ENCODE data around the gene SLC24A3. TPM values are rescaled to one million over a fixed set of nuclear protein-coding genes. Genes with fewer than 3 reads are reported as not detected.

Gene SLC24A3
- total RNA-seq, 1 donor from 2014 or later: 0.79 TPM

GRCh38 chr20:19654921-19655320, 442.5 kb downstream of the SLC24A3 start:
- H3K4me1 Mint-ChIP-seq (ENCODE audit: low read depth, unreplicated experiment): no peaks in the 10 kb centered on the region
- no peak overlapping the region for H3K4me3 ChIP-seq (ENCODE audit: insufficient read depth, low read depth, low read length)
- FAIRE-seq (no peak), DNase-seq (ENCODE audit: low read depth) (no peak)
- no peaks in the 10 kb centered on the region for H4K20me1 ChIP-seq (ENCODE audit: insufficient read depth, low read length)
- no peak overlapping the region for H3K27ac ChIP-seq (ENCODE audit: low read depth, low read length)
- no peak overlapping the region for H3K4me3 Mint-ChIP-seq (ENCODE audit: unreplicated experiment)
- H3K27me3 Mint-ChIP-seq (ENCODE audit: low read depth, unreplicated experiment): peaks cover 9% of the 10 kb centered on the region
- H3K9me3 Mint-ChIP-seq (ENCODE audit: unreplicated experiment): peaks cover 3% of the 10 kb centered on the region
- H3K4me2 ChIP-seq (ENCODE audit: low read length): no peak overlapping the region
- H3K4me1 ChIP-seq (ENCODE audit: insufficient read depth, low read length): no peaks in the 10 kb centered on the region
- H3K79me2 ChIP-seq (ENCODE audit: insufficient read depth, low read length): no peaks in the 10 kb centered on the region
- peaks cover 5% of the 10 kb centered on the region for H3K27me3 ChIP-seq (ENCODE audit: insufficient read depth, low read length)
- H3K36me3 ChIP-seq (ENCODE audit: insufficient read depth, low read length): no peaks in the 10 kb centered on the region
- H3K36me3 Mint-ChIP-seq (ENCODE audit: low read depth, unreplicated experiment): no peaks in the 10 kb centered on the region
- TF ChIP-seq CTCF (IDR thresholded peaks at IDR 0.05; ENCODE audit: insufficient read depth, low read depth, low read length): no peak
- no peak for TF ChIP-seq EZH2 (IDR thresholded peaks at IDR 0.05; ENCODE audit: insufficient read depth, low read length)
- no peak overlapping the region for H3K9ac ChIP-seq (ENCODE audit: low read length)
- H2AFZ ChIP-seq (ENCODE audit: low read depth, low read length): no peak overlapping the region
- H3K27ac Mint-ChIP-seq (ENCODE audit: unreplicated experiment): no peak overlapping the region
- no peaks in the 10 kb centered on the region for H3K9me3 ChIP-seq (ENCODE audit: insufficient read depth, low read depth, low read length)

- Histone ChIP-seq H3K9me3 (ENCODE audit: insufficient read depth, low read depth, low read length) (no peaks in the 10 kb centered on the region), H3K79me2 (ENCODE audit: insufficient read depth, low read length) (no peaks in the 10 kb centered on the region), H3K27ac (ENCODE audit: low read depth, low read length) (no peak overlapping the region), H3K27me3 (ENCODE audit: insufficient read depth, low read length) (peaks cover 13% of the 10 kb centered on the region), H4K20me1 (ENCODE audit: insufficient read depth, low read length) (no peaks in the 10 kb centered on the region), H2AFZ (ENCODE audit: low read depth, low read length) (no peak overlapping the region), H3K4me1 (ENCODE audit: insufficient read depth, low read length) (peaks cover 11% of the 10 kb centered on the region), H3K4me2 (ENCODE audit: low read length) (no peak overlapping the region), H3K4me3 (ENCODE audit: insufficient read depth, low read depth, low read length) (no peak overlapping the region), H3K36me3 (ENCODE audit: insufficient read depth, low read length) (no peaks in the 10 kb centered on the region), H3K9ac (ENCODE audit: low read length) (no peak overlapping the region)
- H3K4me1 Mint-ChIP-seq (ENCODE audit: low read depth, unreplicated experiment): peaks cover 5% of the 10 kb centered on the region
- no peak for TF ChIP-seq EZH2 (IDR thresholded peaks at IDR 0.05; ENCODE audit: insufficient read depth, low read length)
- no peak for TF ChIP-seq CTCF (IDR thresholded peaks at IDR 0.05; ENCODE audit: insufficient read depth, low read depth, low read length)
- H3K27ac Mint-ChIP-seq (ENCODE audit: unreplicated experiment): no peak overlapping the region
- no peaks in the 10 kb centered on the region for H3K9me3 Mint-ChIP-seq (ENCODE audit: unreplicated experiment)
- no peak overlapping the region for H3K4me3 Mint-ChIP-seq (ENCODE audit: unreplicated experiment)
- no peaks in the 10 kb centered on the region for H3K36me3 Mint-ChIP-seq (ENCODE audit: low read depth, unreplicated experiment)
- DNase-seq (ENCODE audit: low read depth) (no peak), FAIRE-seq (no peak)
- H3K27me3 Mint-ChIP-seq (ENCODE audit: low read depth, unreplicated experiment): peaks cover 24% of the 10 kb centered on the region
Measured at GRCh38 chr20:19658137-19658536, 445.7 kb downstream of the SLC24A3 start.

GRCh38 chr20:19659448-19659847, 447.0 kb downstream of the SLC24A3 start:
- Histone ChIP-seq H4K20me1 (ENCODE audit: insufficient read depth, low read length) (no peaks in the 10 kb centered on the region), H3K4me1 (ENCODE audit: insufficient read depth, low read length) (peaks cover 11% of the 10 kb centered on the region), H3K27ac (ENCODE audit: low read depth, low read length) (no peak overlapping the region), H3K36me3 (ENCODE audit: insufficient read depth, low read length) (no peaks in the 10 kb centered on the region), H3K27me3 (ENCODE audit: insufficient read depth, low read length) (peaks cover 14% of the 10 kb centered on the region), H3K9ac (ENCODE audit: low read length) (no peak overlapping the region), H3K9me3 (ENCODE audit: insufficient read depth, low read depth, low read length) (no peaks in the 10 kb centered on the region), H3K79me2 (ENCODE audit: insufficient read depth, low read length) (no peaks in the 10 kb centered on the region), H3K4me2 (ENCODE audit: low read length) (no peak overlapping the region), H2AFZ (ENCODE audit: low read depth, low read length) (no peak overlapping the region), H3K4me3 (ENCODE audit: insufficient read depth, low read depth, low read length) (no peak overlapping the region)
- Mint-ChIP-seq H3K36me3 (ENCODE audit: low read depth, unreplicated experiment) (no peaks in the 10 kb centered on the region), H3K27me3 (ENCODE audit: low read depth, unreplicated experiment) (peaks cover 35% of the 10 kb centered on the region), H3K4me3 (ENCODE audit: unreplicated experiment) (no peak overlapping the region), H3K27ac (ENCODE audit: unreplicated experiment) (no peak overlapping the region), H3K9me3 (ENCODE audit: unreplicated experiment) (no peaks in the 10 kb centered on the region), H3K4me1 (ENCODE audit: low read depth, unreplicated experiment) (peaks cover 5% of the 10 kb centered on the region)
- no peak for FAIRE-seq
- no peak for DNase-seq (ENCODE audit: low read depth)
- no peak for TF ChIP-seq CTCF (IDR thresholded peaks at IDR 0.05; ENCODE audit: insufficient read depth, low read depth, low read length)
- no peak for TF ChIP-seq EZH2 (IDR thresholded peaks at IDR 0.05; ENCODE audit: insufficient read depth, low read length)

Measured in astrocyte (in vitro differentiated cells and primary cell).